Stimulated activated CD4-positive, alpha-beta T cell treated with anti-CD3 and anti-CD28 coated beads, TNF-alpha, amount 100 ng/mL, for 24 hours (primary cell): ENCODE measurements around the gene GBX1.
A peak's percentile ranks its signal among the peaks of the same experiment; 100 is the strongest.

Experiments
- DNase-seq, 3 experiments: peaks; one replicate each; pipeline ENCODE4 v3.0.0-alpha.2; 2020; ENCODE audit warnings: low read depth in 3 of 3

GBX1 gene

DNA sequence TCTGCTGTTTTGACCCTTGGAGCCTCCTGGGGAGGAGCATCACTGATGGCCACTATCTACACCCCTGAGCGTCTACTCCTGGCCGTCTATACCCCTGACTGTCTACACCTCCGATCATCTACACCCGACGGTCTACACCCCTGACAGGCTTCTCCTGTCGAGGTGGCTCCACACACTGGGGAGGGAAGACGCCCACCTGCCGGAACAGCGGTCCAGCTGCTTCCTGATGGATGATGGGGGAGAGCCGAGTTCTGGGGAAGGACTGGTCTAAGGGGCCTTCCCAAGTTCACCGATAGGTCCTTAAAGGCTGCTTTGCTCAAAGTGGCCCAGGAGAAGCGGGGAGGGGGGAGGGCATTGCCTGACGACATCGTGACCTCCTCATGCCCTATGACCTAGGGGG is 39.4 kb downstream of the GBX1 start:
- DNase-seq: no peak

DNA sequence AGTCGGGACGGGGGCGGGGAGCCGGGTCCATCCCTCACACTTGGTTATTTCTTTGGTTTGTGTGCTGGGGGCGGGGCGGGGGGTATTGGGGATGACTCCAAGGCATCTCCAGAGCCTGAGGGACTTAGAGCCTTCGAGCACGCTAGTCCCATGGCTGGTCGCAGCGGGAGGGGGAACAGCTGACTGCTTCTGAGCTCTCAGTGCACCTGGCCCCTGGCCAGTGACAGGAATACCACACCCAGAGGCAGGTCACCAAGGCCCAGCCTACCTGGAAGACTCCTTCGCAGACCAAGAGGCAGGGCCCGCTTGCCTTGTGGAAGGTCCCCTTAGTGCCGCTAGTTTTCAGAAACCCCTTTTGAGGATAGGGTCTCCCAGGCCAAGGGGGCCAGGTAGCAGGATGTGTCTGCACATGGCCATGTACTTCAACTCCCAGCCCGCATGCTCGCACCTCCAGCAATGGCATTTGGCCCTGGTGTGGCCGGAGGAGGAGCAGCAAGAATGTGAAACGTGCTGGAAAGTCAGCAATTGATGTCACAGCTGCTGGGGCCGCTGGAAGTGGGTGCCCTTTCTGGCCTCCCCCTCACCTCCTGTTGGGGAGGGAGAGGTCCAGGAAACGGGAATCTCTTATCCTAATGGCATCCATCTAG is 40.9 kb downstream of the GBX1 start:
- DNase-seq: no peak

DNA sequence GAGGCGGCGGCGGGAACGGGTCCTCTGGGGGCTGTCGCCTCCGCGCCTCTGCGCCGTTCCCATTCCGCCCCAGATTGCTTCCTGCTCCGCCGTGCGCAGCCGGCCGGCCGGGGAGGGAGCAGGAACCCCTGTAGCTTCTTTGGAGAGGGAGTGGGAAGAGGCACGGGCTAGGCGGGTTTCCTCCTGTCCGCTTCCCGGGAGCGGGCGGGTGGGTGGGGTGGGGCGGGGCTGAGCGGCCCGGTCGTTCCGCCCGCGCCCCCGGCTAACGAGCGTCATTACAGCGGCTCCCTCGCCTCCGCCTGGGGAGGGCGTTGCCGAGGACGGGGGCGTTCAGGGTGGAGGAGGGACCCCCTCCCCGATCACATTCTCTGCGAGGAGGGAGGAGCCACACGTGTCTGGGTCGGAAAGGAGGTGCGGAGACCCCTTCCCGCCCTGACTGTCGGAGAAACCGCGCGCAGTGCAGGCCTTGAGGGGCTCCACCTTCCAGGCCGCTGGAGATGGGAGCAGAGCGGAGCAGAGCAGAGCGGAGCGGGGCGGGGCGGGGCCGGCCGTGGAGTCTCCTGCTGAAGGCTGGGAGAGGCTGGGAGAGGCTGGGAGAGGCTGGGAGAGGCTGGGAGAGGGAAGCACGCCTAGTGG is 41.5 kb downstream of the GBX1 start:
- DNase-seq: no peak

DNA sequence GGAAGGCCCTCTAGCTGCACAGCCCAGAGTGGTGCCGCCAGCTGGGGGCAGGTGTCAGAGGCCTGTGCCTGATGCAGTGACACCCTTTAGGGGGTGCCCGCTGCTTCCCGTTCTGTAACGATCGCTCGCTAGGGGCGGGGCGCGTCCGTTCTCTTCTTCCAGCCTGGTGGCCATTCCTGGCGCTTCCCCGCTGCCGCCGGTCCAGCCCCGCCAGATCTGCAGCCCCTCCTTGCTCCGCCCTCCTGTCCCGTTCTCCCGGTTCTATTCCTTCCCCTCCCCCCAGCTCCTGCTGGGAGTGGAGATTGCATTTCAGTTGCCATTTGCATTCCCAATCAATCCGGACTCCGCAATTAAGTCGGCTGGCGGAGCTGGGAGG is 42.0 kb downstream of the GBX1 start:
- no peak for DNase-seq

DNA sequence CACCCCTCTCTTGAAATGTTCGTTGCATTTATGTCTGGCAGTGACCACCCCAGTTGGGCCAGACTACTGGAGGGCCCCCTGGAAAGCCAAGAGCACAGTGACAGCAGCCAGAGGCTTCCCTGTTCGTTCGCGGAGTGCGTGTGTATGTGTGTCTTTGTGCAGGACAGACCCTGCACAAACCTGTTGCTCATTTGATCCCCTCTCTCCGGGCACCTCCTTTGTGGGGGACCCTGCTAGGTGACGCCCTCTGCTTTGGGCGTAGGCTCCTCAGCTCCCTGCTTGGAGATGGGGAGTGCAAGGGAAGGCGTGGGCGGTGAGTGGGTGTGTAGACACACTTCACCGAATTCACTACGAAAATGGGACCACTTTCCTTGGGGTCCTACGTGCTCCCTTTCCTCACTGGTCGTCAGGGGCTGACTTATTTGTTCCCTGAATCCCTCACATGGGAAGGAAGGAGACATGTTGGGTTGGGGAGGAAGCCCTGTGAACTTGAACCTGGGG is 42.5 kb downstream of the GBX1 start:
- no peak for DNase-seq

DNA sequence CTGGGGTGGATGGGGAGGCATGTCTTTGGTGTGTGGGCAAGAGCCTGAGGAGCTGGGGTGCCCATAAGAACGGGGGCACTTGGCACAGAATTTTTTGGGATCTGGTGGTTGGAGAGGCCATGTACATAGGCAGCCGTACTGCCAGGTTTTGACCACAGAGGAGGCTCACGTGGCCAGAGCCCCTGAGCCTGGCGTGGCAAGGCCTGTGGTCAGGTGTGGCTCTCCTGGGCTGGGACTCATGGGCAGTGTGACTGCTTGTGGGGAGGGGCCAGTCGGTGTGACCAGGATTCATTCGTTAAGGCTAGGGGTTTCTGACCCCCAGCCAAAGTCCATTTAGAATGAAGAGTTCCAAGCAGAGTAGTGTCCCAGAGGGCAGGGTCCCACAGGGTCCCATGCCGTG is 43.0 kb downstream of the GBX1 start:
- DNase-seq: no peak

DNA sequence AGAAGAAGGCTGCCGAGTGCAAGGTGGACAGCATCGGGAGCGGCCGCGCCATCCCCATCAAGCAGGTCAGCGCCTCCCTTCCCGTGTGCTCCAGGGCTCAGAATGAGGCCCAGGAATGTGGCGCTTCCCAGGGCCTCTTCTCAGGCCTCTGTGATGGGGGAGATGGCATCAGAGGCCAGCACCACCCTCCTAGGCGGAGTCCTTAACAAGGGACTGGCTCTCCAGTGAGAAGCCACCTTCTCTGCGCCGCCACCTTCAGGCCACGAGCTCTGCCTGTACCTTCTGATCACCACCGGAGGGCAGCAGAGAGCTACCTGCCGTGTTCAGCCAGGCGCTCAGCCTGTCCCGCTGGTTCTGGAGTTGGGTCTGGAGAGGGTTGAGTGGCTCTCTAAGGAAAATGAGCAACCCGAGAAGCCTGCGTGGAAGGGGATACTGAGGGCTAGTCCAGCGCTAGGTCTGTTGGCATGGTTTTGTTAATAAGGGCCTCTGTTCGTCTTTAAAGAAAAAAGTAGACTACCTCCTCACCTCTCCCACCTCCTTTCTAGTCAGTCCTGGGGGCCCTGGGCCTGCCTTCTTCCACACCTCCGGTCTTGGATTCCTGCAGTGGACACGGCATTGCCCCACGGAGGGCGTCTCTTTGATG is 43.6 kb downstream of the GBX1 start:
- peak; percentile 73 to 77 (median 77) for DNase-seq

DNA sequence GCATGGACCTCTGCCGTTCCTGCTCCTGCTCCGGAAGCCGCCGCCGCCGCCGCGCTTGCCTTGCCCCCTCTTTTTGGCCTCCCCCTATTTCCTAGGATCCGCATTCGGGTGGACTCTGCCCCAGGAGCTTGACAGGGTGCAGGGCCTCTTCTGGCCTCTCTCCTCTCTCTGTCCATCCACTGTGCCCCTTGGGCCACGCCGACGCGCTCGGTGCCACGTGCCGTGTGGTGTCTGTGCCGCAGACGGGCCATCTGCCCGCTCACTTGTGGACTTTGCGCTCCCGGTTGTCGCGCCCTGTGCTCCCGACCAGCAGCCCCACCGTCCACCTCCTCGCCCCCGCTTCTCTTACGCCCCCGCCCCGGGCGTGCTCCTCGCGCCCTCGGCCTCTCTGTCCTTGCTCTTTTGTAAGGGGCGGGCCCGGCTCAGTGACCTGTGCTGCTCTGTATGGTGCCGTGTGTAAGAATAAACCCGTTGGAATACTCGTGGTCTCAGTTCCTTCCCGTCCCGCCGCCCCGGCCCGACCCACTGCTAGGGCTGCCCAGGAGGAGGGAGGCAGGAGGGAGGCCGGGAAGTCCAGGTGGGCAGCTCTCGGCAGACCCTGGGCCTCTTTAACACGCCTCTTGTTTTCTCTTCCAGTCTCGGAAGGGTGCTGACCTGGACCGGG is 44.2 kb downstream of the GBX1 start:
- DNase-seq: no peak

DNA sequence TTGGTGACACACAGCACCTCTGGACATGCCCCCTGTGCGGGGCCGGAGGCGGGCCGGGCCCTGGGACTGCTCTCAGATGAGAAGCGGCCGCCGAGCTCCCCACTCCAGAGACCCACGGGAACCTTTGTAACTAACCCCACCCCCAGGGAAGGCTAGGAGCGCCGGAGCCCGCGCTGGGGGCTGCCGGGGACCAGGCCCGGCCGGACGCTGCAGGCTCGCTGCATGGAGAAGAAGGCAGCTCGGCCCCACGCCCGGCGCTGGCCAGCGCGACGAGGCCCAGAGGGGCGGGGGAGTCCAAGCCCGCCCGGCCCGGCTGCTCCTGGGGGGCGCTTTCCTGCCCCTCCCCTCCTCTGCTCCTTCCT is 44.7 kb downstream of the GBX1 start:
- no peak for DNase-seq

DNA sequence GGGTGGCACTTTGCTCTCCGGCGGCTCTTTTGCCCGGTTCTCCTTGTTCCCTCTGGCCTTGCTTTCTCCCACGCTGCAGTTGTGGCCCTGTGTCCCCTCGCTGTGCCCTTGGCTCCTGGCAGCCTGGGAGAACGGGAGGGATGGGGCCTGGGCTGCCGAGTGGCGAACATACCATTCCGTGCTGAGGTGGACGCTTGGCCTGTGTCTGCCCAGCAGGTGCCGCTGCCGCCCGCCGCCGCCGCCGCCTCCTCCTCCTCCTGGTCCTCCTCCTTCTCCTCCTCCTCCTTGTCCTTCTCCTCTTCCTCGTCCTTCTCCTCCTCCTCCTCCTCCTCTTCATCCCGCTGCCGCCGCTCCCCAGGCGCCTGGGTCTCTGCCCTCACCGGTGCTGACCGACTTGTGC is 45.2 kb downstream of the GBX1 start:
- no peak for DNase-seq

DNA sequence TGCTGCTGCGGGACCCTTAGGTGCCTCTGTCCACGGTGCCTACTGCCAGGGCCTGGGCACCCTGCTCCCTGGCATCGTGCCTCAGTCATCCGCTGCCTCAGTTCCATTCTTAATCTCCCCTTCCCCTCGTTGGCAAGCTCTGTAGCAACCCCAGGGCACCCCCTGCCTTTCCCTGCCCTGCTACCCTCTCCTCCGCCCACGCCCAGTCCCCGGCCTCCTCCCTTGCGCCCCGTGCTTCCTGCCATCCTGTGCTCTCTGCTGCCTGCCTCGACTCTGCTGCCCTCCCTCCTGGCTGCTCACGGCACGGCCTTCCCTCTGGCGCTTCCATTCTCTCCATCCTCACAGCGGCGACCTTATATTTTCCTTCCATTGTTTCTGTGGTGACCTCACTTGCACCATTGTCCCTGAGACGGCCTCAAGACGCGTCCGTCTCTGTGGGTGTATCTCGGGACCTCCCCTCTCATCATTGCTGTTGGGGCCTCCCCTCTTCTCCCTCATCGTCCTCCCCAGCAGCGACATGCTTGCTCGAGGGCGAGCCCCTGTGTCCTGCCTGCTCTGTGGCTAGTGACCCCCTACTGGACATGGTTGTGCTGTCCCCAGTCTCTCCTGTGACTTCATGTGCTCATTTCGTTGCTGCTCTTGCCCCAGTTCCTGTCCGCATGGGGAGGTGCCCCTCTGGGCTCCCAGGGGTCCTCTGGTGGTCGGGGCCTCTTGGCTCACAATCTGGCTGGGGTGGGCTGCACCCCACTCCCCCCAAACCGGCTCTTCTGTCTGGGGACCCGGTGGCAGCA is 45.9 kb downstream of the GBX1 start:
- DNase-seq: no peak

DNA sequence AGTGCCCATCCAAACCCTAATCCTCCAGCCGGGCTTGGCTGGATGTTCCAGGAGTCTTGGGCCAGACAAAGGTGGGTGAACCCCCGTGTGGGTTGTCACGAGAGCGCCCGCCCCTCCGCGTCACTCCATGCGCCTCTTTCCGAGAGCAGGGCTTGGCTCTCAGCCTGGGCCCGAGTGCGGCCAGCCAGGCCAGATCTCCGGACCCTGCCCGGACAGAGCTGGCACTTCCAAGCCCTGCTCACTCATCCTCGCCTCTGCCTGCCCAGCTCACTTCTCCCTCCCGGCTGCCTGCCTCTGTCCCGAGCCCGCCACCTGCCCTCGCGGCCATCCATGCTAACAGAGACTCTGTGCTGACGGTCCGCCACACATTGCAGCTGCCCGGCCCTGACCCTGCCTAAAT is 46.6 kb downstream of the GBX1 start:
- DNase-seq: no peak

DNA sequence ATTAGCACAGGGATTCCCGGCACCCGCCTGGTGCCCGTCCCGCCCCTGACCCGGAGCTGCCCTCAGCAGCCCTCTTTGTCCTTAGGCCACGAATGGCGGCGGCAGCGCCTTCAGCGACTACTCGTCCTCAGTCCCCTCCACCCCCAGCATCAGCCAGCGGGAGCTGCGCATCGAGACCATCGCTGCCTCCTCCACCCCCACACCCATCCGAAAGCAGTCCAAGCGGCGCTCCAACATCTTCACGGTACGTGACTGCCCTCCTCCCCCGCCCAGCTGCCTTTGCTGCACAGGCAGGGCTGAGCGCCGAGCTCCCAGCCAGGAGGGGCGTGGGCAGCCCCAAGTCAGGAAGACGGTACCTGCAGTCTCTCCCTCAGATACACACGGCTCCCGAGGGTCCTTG is 47.6 kb downstream of the GBX1 start:
- DNase-seq: no peak

DNA sequence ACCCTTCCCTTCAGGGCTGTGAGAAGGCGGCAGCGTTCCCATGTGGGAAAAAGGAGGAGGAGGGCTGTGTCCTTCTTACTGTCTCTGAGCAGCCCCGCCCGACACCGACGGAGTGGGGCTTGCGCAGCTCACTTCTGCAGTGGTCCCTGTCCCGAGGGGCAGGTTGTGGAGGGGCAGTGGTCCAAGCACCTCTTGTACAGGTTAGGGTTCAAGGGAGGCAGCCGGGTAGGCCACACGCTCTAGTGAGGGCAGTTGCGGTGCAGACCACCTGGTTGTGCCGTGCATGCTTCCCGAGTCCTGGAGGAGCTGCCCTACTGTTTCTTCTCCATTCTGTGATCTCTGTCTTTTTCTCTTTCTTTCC is 48.5 kb downstream of the GBX1 start:
- no peak for DNase-seq

DNA sequence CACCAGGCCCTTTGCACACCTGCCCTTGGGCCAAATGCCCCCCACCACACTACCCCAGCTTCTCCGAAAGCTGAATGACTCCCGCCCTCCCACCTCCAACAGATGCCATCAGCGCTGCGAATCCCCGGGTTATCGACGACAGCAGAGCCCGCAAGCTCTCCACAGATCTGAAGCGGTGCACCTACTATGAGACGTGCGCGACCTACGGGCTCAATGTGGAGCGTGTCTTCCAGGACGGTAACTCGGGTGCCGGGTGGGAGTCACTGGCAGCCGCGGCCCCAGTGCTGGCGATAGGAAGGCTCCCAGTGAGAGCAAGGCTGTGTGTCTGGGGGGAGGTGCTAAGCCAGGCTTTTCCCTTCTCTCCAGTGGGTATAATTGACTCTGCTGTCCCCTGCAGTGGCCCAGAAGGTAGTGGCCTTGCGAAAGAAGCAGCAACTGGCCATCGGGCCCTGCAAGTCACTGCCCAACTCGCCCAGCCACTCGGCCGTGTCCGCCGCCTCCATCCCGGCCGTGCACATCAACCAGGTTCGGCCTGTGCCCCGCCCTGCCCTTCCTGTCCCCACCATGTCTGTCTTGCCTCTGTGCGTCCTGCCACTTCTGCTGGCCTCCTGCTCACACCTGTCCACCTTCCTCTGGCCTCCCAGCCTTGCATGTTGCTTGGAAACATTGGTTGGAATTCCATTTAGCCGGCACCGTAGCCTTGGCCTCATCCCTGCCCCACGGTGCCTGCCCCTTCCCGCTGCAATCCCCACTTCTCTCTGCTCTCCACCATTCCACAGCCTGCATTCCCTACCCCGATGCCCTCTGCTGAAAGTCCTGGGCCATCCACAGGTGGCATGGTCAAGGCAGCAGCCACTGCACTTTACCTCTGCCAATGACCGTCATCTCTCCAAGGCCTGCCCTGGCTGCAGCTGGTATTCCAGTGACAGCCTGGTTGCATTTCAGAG is 49.1 kb downstream of the GBX1 start:
- DNase-seq: no peak

DNA sequence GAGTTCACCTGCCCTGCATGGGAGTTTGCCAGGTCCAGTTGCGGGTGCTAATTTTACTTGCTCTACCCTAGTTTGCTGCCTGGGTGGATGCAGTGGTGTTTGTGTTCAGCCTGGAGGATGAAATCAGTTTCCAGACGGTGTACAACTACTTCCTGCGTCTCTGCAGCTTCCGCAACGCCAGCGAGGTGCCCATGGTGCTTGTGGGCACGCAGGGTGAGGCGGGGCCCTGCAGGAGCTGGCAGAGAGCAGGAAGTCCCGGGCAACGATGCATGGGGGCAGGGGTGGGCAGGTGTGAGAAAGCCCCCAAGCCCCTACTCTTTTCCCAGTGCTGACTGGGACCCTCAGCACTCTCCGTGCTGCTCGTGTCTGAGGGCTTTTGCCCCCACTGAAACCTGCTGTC is 49.9 kb downstream of the GBX1 start:
- DNase-seq: no peak

DNA sequence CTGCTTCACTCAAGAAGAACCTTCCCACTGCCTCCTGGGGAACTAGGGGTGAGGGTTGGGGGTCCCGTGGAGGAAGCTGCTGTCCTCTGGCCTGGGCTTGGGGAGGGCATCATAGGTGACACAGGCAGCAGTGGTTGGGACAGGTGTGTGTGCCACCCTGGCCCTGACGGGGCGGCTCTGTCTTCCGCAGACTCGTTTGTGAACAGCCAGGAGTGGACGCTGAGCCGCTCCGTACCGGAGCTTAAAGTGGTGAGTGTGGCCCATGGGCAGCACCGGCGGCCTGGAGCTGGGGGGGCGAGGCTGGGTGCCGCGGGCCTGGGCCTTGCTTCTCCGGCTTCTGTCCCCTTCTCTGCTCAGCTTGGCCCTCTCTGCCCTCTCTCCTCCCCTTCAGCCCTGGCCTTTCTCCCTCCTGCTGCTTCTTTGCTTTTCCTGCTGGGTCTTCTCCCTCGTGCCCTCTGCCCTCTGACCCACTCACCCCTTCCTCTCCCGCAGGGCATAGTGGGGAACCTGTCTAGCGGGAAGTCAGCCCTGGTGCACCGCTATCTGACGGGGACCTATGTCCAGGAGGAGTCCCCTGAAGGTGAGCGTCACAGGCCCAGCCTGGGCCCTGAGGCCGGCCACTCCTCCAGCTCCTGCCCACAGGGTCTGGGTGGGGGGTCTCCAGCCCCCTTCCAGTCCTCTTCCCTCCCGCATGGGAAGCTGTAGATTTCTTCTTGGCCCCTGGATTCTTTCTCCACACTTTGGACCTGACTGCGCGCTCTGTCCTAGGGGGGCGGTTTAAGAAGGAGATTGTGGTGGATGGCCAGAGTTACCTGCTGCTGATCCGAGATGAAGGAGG is 50.7 kb downstream of the GBX1 start:
- no peak for DNase-seq

DNA sequence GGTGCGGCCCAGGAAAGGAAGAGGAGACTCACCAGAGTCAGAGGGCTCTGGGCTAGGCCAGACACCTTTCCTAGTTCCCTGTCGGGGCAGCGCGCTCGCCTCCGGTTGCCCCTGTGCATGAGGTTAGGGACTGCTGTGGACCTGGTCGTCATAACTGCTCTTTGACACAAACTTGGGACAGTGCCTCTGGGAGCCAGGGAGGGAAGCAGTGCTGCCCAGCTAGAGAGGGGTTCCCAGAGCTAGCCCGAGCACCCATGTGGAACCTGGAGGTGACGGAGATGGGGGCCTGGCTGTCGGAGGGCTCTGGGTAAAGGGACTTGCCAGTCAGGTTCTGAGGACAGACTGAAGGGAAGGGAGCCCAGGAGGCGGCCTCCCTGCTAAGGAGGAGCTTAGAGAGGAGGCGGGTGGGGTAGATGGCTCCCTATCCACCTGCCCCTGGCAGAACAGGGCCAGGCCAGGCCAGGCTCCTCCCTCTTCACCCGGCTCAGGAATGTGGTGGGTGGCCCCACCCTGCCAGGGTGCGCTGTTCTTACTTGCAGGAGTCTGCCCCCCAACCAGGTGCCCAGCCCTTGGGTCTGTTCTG is 51.6 kb downstream of the GBX1 start:
- no peak for DNase-seq

DNA sequence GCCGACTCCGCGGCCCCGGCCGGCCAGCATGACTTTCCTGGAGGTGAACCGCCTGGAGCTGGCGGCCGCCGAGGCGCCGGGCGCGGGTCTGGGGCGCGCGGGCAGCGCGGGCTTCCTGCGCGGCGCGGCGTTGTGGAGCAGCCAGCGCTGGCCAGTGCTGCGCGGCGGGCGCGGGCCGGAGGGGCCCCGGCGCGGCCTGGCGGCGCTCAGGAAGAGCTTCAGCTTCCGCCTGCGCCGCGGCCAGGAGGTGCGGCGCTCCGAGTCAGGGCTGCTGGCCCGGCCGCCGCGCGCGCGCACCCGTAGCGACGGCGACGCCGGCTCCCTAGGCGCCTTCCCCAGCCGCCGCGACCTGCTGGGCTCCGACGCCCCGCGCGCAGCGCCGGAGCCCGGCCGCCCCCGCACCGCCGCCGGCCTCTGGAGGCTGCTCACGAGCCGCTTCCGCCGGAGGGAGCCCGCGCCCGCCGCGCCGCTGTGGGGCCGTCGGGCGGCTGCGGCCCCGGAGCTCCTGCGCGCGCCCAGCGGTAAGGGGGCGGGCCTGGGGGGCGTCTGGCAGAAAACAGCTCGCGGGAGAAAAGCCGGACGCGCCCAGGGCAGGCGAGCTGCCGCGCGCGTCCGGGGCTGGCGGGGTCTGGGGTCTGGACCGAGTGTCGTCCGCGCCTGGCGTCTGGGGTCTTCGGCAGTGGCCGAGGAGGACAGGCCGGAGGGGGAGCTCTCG is 52.2 kb downstream of the GBX1 start:
- DNase-seq: peak in 2 of 3 experiments; percentile 19 to 41
